Prostate gland (tissue), 2 donors: ENCODE data around the gene NSMCE4A.

Experiments
- POLR2A ChIP-seq: fragments of 450-650 bp; IDR thresholded peaks from one replicate; pipeline ENCODE4 v1.6.1; 2016; ENCODE audit warnings: antibody characterized with exemption, mild to moderate bottlenecking
- POLR2AphosphoS5 ChIP-seq: sonication (generic); formaldehyde crosslinking; IDR thresholded peaks from one replicate; pipeline ENCODE4 v1.6.1; 2017; ENCODE audit warnings: antibody characterized with exemption
- TF ChIP-seq, protein P1 (sequence below), 4 experiments: fragments of 200-600 bp in 2 of 4; fragments of 450-650 bp in 2 of 4; sonication (generic) in 2 of 4; IDR thresholded peaks; 1 replicate in 3 of 4; 2 replicates in 1 of 4; pipeline ENCODE4 v1.5.1; 2016 to 2019; ENCODE audit warnings: antibody characterized with exemption in 4 of 4, mild to moderate bottlenecking in 2 of 4, moderate library complexity in 2 of 4

- TF ChIP-seq, protein P1, sequence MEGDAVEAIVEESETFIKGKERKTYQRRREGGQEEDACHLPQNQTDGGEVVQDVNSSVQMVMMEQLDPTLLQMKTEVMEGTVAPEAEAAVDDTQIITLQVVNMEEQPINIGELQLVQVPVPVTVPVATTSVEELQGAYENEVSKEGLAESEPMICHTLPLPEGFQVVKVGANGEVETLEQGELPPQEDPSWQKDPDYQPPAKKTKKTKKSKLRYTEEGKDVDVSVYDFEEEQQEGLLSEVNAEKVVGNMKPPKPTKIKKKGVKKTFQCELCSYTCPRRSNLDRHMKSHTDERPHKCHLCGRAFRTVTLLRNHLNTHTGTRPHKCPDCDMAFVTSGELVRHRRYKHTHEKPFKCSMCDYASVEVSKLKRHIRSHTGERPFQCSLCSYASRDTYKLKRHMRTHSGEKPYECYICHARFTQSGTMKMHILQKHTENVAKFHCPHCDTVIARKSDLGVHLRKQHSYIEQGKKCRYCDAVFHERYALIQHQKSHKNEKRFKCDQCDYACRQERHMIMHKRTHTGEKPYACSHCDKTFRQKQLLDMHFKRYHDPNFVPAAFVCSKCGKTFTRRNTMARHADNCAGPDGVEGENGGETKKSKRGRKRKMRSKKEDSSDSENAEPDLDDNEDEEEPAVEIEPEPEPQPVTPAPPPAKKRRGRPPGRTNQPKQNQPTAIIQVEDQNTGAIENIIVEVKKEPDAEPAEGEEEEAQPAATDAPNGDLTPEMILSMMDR (IDR thresholded peaks at IDR 0.05) = no peak
- TF ChIP-seq POLR2AphosphoS5 (no peak), POLR2A (no peak)
Observed at GRCh38 chr10:121999301-121999700, 24.3 kb upstream of the NSMCE4A start.
